Activated CD4-positive, alpha-beta memory T cell treated with anti-CD3 and anti-CD28 coated beads for 36 hours (primary cell): ENCODE measurements around the gene NRCAM. TPM values are rescaled to one million over a fixed set of nuclear protein-coding genes. Genes with fewer than 3 reads are reported as not detected.

Experiments used
- CTCF ChIA-PET: fragments of 350-600 bp; sonication (Branson Sonifier 250); formaldehyde crosslinking; loops from one replicate; lab custom pipeline; 2021; ENCODE audit warnings: antibody characterized with exemption, inconsistent platforms; lab: Charles Lee
- POLR2A ChIA-PET: fragments of 350-600 bp; sonication (Branson Sonifier 250); formaldehyde crosslinking; loops from one replicate; lab custom pipeline; 2021; ENCODE audit warnings: antibody characterized with exemption; lab: Charles Lee
- DNase-seq: peaks from one replicate; pipeline ENCODE4 v3.0.0-alpha.2; 2020
- H3K27ac Mint-ChIP-seq: one replicate; pipeline ENCODE4 v1.8.0; 2021; ENCODE audit warnings: mixed read lengths
- H3K27me3 Mint-ChIP-seq: one replicate; pipeline ENCODE4 v1.8.0; 2021; ENCODE audit warnings: mixed read lengths
- H3K36me3 Mint-ChIP-seq: one replicate; pipeline ENCODE4 v1.8.0; 2021; ENCODE audit warnings: mixed read lengths
- H3K4me1 Mint-ChIP-seq: one replicate; pipeline ENCODE4 v1.8.0; 2021; ENCODE audit warnings: low read depth, mixed read lengths
- H3K4me3 Mint-ChIP-seq: one replicate; pipeline ENCODE4 v1.8.0; 2021; ENCODE audit warnings: mild to moderate bottlenecking, mixed read lengths
- H3K9me3 Mint-ChIP-seq: one replicate; pipeline ENCODE4 v1.8.0; 2021; ENCODE audit warnings: mixed read lengths
- intact Hi-C: fragments of 100-400 bp; cut with micrococcal nuclease; formaldehyde crosslinking; loops from one replicate; pipeline ENCODE4 v1.15.1; 2023
- total RNA-seq, 2 experiments: library from RNA; stranded (reverse); gene quantifications; one replicate each; pipeline ENCODE4 v1.2.3, GENCODE V29; 2021

Gene NRCAM
- total RNA-seq, 2 experiments from 2014 or later, result 0.14 TPM; not detected in 1

DNA sequence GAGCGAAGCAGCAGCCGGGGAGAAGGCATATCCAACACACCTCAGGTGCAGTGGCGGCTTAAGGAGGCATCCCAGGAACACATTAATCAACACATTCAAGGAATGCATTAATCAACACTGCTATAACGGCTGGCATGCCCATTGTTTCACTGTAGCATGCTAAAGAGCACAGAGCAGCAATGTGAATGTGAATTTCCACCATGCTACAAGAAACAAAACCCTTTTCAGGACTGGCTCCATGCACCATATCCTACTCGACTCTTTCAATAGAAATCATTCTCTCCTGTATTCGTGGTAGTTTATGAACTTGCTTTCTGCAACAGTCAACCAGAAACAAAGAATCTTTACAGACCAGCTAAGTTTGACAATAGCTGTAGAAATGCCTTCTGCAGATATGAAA, 149.0 kb downstream of the NRCAM start:
- Mint-ChIP-seq H3K4me1 (peaks cover 4% of the 10 kb centered on the region), H3K27me3 (peaks cover 4% of the 10 kb centered on the region), H3K4me3 (no peak overlapping the region), H3K9me3 (no peaks in the 10 kb centered on the region), H3K27ac (no peak overlapping the region), H3K36me3 (no peaks in the 10 kb centered on the region)
- POLR2A ChIA-PET, result no interaction called here
- CTCF ChIA-PET, result no interaction called here
- DNase-seq, result no peak
- intact Hi-C loops, result no loop called here

DNA sequence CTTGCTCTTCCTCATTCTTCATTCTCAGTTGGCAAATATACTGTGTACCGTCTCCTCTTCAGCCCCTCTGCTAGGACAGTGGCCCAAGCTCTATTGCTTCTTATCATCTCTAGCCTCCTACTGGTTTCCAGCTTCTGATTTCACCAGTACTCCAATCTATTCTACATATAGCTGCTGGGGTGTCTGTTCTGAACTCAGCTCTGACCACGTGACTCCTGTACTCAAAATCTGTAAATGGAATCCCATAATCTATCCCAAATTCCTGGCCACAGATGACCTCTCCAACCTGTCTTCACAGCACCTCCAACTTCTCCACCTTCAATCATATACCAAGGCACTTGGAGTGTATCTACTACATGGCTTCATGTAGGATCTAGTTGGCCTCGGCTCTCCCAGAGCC, 152.9 kb downstream of the NRCAM start:
- CTCF ChIA-PET, result no interaction called here
- DNase-seq, result no peak
- no peaks in the 10 kb centered on the region for H3K4me1 Mint-ChIP-seq

DNA sequence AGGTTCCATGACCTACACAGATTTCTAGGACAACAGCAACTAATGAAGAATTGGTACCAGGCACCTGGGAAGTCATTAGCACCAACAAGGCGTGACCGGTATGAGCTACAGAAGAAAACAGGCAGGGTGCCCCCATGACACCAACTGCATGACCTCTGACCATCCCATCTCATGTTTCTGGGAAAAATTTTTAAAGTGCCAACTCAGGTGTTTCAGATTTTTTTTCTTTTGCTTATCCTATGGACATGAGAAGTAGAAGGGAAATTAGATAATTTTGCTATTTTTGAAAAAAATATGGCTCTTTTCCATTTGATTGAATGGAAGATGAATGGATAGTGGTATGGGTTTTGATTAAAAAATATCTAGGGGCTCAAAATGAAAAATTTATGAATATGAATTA, 154.8 kb downstream of the NRCAM start:
- DNase-seq, result no peak
- H3K4me3 Mint-ChIP-seq, result no peak overlapping the region
- ChIA-PET POLR2A (no interaction called here), CTCF (no interaction called here)
- H3K4me1 Mint-ChIP-seq, result no peaks in the 10 kb centered on the region
- intact Hi-C loops, result no loop called here
- H3K27me3 Mint-ChIP-seq, result peaks cover 2% of the 10 kb centered on the region
- no peaks in the 10 kb centered on the region for H3K36me3 Mint-ChIP-seq
- no peaks in the 10 kb centered on the region for H3K9me3 Mint-ChIP-seq
- H3K27ac Mint-ChIP-seq, result no peak overlapping the region

More for the DNA sequence above, 152.9 kb downstream of the NRCAM start:
- Mint-ChIP-seq H3K4me3 (no peak overlapping the region), H3K9me3 (no peaks in the 10 kb centered on the region), H3K36me3 (no peaks in the 10 kb centered on the region), H3K27ac (no peak overlapping the region), H3K27me3 (peaks cover 2% of the 10 kb centered on the region)
- POLR2A ChIA-PET, result no interaction called here
- intact Hi-C loops, result no loop called here

DNA sequence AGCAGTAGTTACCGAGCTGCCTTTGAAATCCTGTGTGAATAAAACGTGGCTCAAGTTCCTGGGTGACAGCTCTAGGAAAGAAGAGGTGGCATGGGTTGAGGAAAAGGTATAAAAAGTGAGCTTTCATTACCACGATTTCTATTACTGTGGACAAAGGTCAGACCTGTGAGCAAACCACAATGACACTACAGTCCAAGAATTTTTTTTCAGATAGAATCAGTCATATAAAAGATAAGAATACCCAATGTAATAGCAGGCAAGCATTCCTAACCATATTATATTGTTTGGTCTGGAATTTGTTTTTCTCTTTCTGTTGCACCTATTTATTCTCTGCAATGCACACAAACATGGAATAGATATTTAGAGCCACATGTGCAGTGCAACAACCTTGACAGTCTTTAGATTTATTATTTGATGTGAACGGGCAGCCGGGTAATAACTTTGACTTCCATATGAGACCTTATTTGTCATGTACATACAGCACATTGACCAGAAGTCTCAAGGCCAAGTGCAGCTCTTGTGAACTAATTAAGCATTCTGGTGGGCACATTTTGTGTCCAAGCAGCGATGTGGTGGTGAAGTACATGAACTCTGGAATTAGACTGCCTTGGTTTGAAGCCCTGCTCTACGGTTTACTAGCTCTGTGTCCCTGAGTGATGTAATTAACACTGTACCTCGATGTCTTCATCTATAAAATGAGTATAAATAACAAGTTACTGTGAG, 156.8 kb downstream of the NRCAM start:
- ChIA-PET CTCF (no interaction called here), POLR2A (no interaction called here)
- DNase-seq, result no peak
- Mint-ChIP-seq H3K9me3 (no peaks in the 10 kb centered on the region), H3K27me3 (peaks cover 3% of the 10 kb centered on the region), H3K27ac (no peak overlapping the region), H3K36me3 (no peaks in the 10 kb centered on the region), H3K4me1 (no peaks in the 10 kb centered on the region), H3K4me3 (no peak overlapping the region)
- intact Hi-C loops, result no loop called here

DNA sequence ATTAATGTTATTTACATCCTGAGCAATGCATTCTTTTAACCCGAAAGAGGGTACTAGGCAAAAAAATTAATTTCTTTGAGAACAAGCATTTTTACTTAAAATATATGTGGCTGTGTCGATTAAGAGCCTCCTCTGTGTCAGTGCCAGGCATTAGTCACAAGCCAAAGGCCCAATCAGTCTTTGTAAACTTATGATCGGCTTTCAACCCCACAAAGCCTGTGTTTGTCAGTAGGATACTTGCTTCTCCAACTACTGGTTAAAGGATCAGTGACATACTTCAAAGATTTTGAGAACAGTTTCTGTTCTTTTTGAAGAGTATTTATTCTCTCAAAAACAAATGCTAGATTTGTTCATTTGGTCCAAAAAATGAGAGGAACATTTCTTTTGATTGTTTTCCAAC, 159.3 kb downstream of the NRCAM start:
- Mint-ChIP-seq H3K36me3 (no peaks in the 10 kb centered on the region), H3K27me3 (peaks cover 6% of the 10 kb centered on the region), H3K4me1 (no peaks in the 10 kb centered on the region), H3K4me3 (no peak overlapping the region), H3K27ac (no peak overlapping the region), H3K9me3 (no peaks in the 10 kb centered on the region)
- intact Hi-C loops, result no loop called here
- POLR2A ChIA-PET, result no interaction called here
- DNase-seq, result no peak
- CTCF ChIA-PET, result no interaction called here

DNA sequence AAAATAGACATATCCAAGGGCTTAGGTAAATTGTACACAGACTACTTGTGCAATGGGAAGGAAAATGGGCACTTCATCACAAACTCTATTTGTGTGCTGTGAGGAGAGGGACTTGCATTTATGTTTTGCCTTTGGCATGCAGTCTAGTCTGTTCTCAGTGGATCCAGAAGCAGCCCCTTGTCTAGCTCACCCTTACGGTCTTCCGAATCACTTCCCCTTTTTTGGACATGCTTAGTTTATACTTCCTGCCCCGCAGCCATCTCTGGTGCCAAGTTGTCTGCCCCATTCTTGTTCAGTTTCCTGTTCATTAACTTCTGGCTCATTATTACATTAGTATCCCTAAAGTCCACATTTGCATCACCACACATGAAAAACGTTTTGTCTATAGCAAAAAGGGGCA, 161.6 kb downstream of the NRCAM start:
- Mint-ChIP-seq H3K36me3 (no peaks in the 10 kb centered on the region), H3K9me3 (no peaks in the 10 kb centered on the region), H3K27me3 (peaks cover 7% of the 10 kb centered on the region), H3K4me1 (no peaks in the 10 kb centered on the region), H3K27ac (no peak overlapping the region), H3K4me3 (no peak overlapping the region)
- ChIA-PET POLR2A (no interaction called here), CTCF (interaction anchor here (0.7 kb wide), 1 partner anchor 90 kb away, joined by 3 read pairs; no protein-coding TSS in a partner anchor)
- DNase-seq, result no peak
- intact Hi-C loops, result no loop called here

DNA sequence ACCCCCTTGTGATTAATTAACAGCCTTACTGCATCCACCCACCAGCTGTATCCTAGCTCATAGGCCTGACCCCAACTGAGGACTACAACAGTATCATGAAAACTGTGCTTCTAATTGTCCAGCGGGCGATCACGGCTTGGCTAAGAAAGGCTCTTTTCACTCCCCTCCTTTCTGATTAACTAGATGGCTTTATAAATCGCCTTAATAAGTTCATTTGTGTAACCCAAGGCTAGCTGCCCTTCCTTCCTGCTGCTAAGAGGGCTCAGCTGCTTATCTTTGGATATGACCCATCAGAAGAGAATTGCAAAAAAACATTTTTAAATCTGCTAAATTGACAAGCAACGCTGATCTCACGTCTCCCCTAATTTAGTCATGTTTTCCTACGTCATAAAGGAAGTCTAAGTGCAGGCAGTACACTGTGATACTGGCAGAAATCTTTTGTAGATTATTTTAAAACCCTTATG, 163.1 kb downstream of the NRCAM start:
- ChIA-PET CTCF (no interaction called here), POLR2A (no interaction called here)
- Mint-ChIP-seq H3K27ac (no peak overlapping the region), H3K4me1 (no peaks in the 10 kb centered on the region), H3K4me3 (no peak overlapping the region), H3K27me3 (peaks cover 7% of the 10 kb centered on the region), H3K36me3 (no peaks in the 10 kb centered on the region), H3K9me3 (no peaks in the 10 kb centered on the region)
- intact Hi-C loops, result no loop called here
- DNase-seq, result no peak

DNA sequence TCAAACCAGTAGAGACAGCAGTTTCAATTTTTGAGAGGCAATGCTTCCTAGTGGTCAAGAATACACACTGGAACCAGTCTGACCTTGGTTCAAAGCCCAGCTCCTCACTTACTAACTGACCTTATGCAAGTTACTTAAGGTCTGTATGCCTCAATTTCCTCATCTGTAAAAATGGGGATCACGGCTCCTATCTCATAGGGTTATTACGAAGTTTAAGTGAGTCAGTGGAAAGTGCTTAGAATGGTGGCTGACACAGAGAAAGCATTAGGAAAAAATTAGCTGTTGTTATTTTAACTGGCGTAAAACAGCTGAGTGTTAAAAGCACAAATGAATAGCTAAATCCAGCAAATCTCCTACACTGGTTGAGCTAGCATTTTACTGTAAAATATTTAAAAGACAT, 163.7 kb downstream of the NRCAM start:
- peaks cover 7% of the 10 kb centered on the region for H3K27me3 Mint-ChIP-seq
- H3K4me3 Mint-ChIP-seq, result no peak overlapping the region
- no peaks in the 10 kb centered on the region for H3K4me1 Mint-ChIP-seq
- H3K36me3 Mint-ChIP-seq, result no peaks in the 10 kb centered on the region
- no peaks in the 10 kb centered on the region for H3K9me3 Mint-ChIP-seq
- intact Hi-C loops, result no loop called here
- no peak for DNase-seq
- no peak overlapping the region for H3K27ac Mint-ChIP-seq
- POLR2A ChIA-PET, result no interaction called here
- CTCF ChIA-PET, result no interaction called here

DNA sequence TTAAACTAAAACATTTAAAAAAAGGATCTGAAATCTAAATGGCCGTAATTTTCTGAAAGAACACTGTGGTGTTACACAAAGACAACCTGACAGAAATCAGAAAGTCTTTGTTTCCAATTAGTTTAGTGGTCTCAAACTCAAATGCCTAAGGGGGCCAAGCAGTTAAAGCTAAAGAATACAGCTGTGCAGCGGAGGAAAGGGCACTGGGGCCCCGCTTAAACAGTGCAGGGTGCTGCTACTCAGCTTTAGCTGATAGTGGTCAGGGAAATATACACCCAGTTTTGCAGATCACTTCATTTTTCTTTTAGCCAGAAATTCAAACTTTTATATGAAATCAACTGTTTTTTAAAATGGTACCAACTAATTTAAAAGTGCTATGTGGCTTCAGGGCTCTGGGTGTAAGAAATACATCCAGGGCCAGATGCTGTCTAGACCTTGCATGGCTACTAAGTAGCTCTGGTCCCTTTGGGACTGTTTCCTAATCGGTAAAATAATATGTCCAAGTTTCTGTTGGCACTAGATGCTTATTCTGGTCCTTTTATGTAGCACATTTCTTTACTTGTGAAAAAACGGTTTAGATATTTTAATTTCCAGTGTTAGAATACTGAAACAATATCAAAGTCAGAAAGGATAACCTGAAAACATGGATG, 164.3 kb downstream of the NRCAM start:
- Mint-ChIP-seq H3K27me3 (peaks cover 7% of the 10 kb centered on the region), H3K27ac (no peak overlapping the region), H3K4me3 (no peak overlapping the region), H3K36me3 (no peaks in the 10 kb centered on the region), H3K4me1 (no peaks in the 10 kb centered on the region), H3K9me3 (no peaks in the 10 kb centered on the region)
- intact Hi-C loops, result no loop called here
- CTCF ChIA-PET, result no interaction called here
- POLR2A ChIA-PET, result no interaction called here
- no peak for DNase-seq

DNA sequence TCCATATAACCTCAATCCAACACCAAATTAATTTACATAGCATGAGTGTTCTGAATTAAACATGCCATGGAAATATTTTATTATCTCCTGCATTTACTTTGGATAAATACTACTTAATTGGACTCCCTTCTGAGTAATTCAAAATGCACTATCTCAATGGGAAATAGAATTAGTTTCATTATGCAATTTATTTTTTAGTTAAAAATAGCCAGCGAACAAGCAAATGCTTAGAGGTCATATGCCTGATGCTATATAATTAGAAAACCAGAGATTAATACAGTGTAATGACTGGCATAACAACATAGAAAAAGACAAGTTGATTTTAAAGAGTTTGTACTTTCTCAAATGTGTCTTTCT, 165.1 kb downstream of the NRCAM start:
- Mint-ChIP-seq H3K27ac (no peak overlapping the region), H3K4me3 (no peak overlapping the region), H3K9me3 (no peaks in the 10 kb centered on the region), H3K27me3 (peaks cover 6% of the 10 kb centered on the region), H3K4me1 (no peaks in the 10 kb centered on the region), H3K36me3 (no peaks in the 10 kb centered on the region)
- POLR2A ChIA-PET, result no interaction called here
- intact Hi-C loops, result no loop called here
- CTCF ChIA-PET, result no interaction called here
- DNase-seq, result no peak

DNA sequence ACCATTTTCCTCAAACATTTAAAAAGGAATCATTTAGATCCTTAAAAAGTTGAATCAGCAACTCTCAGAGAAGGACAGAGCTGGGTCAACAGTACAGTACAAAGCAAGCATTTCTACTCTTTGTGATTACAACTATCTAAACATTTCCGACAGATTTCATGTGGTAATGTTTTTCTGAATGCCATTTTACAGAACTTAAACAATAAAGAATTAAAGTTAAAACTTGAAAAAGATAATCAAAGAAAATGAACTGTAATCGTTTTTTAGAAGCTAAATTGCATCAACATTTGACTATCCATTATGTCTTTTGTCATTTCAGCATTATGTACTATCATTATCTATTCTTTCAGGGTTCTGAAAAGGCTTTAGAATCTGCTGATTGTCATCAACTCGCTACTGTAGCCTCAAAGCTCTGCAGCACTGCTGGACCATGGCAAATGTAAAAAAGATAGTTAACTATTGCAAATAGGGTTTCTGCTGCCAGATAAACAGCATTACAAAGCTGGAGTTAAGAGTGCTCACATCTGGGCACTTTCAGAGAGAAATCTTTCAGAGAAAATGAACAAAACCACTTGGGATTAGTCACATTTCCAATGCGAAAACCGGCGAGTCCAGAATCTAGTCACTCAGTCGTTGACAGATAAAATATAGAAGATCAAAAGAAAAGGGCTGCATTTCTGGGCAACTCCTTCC, 165.6 kb downstream of the NRCAM start:
- no peak overlapping the region for H3K4me3 Mint-ChIP-seq
- CTCF ChIA-PET, result no interaction called here
- peaks cover 6% of the 10 kb centered on the region for H3K27me3 Mint-ChIP-seq
- no peaks in the 10 kb centered on the region for H3K9me3 Mint-ChIP-seq
- H3K27ac Mint-ChIP-seq, result no peak overlapping the region
- H3K4me1 Mint-ChIP-seq, result no peaks in the 10 kb centered on the region
- intact Hi-C loops, result no loop called here
- POLR2A ChIA-PET, result no interaction called here
- no peak for DNase-seq
- no peaks in the 10 kb centered on the region for H3K36me3 Mint-ChIP-seq

DNA sequence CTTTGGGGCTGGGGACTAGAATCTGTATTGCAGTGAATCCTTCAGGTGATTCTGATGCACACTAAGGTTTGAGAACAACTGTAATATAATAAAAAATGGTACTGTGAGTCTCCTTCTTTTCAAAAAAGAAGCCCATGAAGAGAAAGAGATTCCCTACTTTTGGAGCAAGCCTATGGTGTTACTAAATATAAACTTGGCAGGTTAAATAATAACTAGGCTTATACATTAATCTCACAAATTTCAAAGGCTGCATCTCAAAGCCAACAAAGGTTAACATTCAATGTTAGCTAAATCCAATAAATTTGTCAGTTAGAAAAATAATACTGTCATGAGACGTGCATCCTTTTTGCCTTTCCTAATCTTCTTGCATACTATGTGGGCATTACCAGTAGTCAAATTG, 166.4 kb downstream of the NRCAM start:
- H3K4me3 Mint-ChIP-seq, result no peak overlapping the region
- intact Hi-C loops, result no loop called here
- DNase-seq, result no peak
- H3K9me3 Mint-ChIP-seq, result no peaks in the 10 kb centered on the region
- H3K27ac Mint-ChIP-seq, result no peak overlapping the region
- ChIA-PET POLR2A (no interaction called here), CTCF (no interaction called here)
- no peaks in the 10 kb centered on the region for H3K36me3 Mint-ChIP-seq
- peaks cover 6% of the 10 kb centered on the region for H3K27me3 Mint-ChIP-seq
- no peaks in the 10 kb centered on the region for H3K4me1 Mint-ChIP-seq
